HG02623 (cell line): Measurements from ENCODE around the gene ZNF492.
A peak's percentile ranks its signal among the peaks of the same experiment; 100 is the strongest.

Source experiments
- ATAC-seq: cut with Tn5 transposase; IDR thresholded peaks from one replicate; pipeline ENCODE4 v1.9.1; 2021; ENCODE audit warnings: moderate library complexity; ENCODE audit not compliant: unreplicated experiment

Gene ZNF492

GRCh38 chr19:22633706-22634449, at the start of gene ZNF492:
Gene ZNF492, plus strand, starts transcription at chr19:22634324. Its CDS starts 19,076 bp downstream, at chr19:22653400.
- ATAC-seq: peak; percentile 66

- ATAC-seq: no peak
Observed at GRCh38 chr19:22595422-22595821, 38.7 kb upstream of the ZNF492 start.

- no peak for ATAC-seq
Observed at GRCh38 chr19:22595918-22596341, 38.2 kb upstream of the ZNF492 start.

DNA sequence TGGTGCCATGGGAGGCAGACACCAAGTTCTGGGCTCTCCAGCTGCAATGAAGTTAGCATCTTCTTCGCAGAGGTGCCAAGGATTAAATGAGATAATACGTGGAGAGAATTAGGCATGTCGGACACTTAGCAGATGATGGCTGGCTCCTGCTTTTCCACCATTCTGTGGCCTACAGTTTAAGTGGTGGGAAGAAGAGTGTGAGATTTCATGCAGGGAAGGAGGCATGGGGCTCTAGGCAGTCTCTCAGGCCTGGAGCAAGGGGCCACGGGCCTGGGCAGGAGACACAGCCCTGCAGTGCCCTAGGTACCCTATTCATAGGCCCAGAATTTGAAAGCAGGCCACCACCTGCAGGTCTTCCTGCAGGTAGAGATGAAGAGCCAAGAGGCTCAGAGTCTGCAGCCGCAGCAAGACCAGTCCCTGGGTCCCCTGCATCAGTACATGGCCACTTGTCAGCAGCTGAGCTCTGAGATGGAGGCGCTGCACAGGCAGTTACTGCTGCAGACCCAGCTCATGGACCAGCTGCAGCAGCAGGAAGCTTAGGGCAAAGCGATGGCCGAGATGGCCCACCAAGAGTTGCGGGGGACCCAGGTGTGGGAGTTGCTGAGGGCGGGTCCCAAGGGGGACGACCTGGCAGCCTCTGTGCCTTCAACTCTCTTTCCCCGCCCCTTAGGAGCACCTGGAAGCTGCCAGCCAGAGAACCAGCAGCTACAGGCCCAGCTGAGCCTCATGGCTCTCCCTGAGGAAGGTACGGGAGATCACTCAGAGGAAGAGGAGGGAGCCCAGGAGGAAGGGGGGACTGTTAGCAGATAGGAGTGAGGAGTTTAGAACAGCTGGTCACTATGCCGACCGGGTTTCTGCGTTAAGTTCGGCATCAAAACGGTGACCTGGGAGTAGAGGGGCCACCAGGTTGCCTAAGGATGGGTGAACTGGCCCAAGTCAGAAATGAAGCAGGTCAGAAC, 33.2 kb upstream of the ZNF492 start:
- ATAC-seq: no peak

DNA sequence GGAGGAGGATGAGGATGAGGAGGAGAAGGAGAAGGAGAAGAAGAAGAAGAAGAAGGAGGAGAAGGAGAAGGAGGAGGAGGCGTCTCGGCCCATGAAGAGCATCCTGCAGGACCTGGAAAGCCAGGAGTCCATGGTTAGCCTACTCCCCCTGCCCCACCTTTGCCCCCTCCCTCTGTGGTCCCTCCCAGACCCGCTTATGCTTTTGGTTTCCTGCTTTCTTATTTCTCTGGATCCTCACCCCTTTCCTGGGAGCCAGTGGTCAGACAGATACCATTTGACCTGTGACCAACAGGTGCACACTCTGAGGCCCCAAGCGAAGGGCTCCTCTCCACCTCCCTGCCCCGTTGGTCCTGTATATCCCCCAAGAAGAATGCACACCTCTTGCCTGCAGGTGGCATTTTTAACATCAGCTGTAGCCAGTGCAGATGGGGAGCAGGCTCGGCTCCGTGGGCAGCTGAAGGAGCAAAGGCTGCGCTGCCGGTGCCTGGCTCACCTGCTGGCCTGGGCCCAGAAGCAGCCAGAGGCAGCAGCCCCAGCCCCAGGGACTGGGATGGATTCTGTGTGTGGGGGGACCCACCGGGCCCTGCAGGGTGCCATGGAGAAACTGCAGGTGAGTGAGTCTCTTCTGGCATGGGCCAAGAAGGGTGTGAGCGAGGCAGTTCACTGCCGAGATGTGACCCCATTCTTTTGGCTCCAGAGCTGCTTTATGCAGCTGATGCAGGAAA, 32.1 kb upstream of the ZNF492 start:
- ATAC-seq: no peak

- ATAC-seq: no peak
Observed at GRCh38 chr19:22602631-22603272, 31.4 kb upstream of the ZNF492 start.

DNA sequence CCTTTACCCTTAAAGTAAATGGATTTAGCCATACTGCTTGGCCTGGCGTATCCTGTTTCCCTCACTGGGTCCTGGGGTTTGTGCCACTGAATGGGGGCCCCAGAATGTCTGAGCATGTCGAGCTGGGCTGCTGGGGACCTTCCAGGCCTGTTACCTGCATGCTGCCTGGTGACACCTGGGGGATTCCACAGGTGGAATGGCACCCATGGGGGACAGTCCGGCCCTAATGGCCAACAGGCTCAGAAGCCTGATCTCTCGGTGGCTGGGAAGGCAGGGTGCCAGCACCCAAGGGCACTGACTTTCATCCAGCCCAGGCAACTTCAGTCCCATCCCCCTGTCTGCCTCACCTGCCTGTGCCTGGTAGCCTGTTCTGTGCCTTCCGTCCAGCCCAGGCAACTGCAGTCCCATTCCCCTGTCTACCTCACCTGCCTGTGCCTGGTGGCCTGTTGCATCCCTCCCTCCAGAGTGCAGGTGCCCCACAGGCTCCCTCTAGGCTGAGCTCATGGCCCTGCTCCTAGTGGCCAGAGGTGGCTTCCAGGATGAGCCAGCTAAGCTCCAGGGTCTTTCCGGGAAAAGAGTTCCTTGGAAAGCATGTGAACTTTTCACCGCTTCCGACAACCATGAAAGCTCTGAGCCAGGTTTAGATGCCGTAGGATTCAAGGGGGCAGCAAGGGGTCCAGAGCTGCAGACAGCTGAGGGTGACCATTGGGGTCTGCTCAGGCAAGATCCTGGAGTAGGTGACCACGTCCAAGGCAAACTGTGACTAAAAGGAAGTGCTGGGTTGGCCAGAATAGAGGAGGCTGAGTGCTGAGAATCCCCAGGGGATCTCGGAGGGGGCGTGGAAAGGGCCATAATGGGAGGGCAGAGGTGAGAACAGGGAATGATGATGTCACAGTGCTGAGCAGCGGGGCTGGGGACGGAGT, 30.3 kb upstream of the ZNF492 start:
- ATAC-seq: no peak

DNA sequence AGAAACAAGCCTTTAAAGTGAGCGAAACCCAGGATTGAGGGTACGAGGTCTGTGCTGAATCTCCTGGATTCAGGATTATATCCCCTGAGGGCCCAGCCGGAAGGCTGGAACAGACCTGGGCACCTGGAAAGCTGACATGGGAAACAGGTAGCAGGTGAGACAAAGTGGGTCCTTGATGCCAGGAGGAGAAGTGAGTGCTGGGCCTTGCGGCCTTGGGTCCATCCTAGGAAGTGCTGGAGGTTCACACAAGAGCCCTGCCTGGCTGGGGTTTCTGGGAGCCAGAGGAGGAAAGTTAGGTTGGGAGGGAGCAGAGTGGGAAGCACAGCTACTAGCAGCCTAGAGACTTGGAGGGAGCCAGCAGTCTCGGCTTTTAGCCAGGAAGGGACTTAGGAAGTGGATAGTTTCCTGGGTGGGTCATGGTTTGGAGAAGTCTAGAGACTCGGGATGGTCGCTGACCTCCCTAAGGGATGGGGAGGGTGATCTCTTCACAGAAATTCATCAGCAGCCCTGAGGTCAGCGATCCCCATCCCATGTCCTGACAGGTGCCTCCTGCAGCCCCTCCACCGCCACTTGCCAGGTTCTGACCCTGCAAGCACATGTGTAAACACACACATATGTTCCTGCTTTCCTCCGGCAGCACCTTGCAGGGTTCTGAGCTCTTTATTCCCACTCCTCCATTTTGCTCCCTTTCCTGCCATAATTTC, 29.4 kb upstream of the ZNF492 start:
- no peak for ATAC-seq

DNA sequence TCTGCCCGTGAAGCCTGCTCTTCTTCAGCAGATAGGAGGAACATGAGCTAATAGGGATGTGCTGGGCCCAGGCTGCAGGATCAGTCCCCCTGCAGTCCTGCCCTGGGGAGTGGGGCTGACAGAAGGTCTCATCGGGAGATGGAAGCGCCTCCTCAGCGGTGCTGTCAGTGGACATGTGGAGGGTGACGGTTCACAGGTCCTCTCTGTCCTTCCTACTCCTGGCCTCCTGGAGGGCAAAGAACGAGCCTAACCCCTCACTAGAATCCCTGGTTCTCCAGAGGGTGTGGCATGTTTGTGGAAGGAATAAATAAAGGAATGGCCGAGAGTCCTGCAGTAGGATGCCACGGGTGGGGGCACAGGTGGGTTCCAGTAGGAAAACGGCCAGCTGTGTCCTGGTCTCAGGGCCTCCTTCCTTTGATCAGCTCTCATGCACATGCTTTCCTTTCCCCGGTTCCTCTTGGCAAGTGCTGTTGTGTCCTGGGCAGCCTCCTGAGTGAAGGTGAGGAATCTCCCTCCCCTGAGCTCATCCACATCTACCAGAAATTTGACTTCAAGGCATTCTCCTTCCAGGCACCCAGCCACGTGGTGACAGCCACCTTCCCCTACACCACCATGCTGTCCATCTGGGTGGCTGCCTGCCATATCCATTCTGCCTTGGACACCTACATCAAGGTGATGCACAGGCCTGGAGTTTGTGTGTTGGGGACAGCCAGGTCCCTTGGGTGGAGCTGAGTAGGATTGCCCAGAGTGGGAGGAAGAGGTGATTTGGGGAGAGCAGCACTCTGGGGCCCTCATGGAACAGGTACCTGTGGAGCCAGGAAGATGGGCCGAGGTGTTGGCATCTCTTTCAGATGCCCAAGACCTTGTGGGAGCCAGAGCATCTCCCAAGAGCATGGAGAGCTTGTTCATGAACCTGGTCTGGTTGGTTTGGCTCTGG, 28.6 kb upstream of the ZNF492 start:
- no peak for ATAC-seq

DNA sequence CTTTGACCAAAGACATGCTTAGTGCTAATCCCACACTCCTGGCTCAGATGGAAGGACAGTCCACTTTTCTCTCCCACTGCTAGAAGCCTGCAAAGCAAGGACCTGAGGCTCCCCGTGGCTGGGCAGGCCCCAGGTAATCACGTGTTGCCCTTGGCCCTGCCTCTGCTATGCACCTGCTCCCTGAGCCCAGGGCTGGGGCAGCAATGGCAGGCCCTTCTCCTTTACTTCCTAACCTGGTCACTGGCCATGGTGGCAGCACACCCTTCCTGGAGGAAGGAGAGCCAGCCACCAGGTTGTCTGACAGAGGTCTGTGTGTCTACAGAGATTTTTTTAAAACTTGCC, 27.9 kb upstream of the ZNF492 start:
- no peak for ATAC-seq

GRCh38 chr19:22606954-22607652, 27.0 kb upstream of the ZNF492 start:
- no peak for ATAC-seq

DNA sequence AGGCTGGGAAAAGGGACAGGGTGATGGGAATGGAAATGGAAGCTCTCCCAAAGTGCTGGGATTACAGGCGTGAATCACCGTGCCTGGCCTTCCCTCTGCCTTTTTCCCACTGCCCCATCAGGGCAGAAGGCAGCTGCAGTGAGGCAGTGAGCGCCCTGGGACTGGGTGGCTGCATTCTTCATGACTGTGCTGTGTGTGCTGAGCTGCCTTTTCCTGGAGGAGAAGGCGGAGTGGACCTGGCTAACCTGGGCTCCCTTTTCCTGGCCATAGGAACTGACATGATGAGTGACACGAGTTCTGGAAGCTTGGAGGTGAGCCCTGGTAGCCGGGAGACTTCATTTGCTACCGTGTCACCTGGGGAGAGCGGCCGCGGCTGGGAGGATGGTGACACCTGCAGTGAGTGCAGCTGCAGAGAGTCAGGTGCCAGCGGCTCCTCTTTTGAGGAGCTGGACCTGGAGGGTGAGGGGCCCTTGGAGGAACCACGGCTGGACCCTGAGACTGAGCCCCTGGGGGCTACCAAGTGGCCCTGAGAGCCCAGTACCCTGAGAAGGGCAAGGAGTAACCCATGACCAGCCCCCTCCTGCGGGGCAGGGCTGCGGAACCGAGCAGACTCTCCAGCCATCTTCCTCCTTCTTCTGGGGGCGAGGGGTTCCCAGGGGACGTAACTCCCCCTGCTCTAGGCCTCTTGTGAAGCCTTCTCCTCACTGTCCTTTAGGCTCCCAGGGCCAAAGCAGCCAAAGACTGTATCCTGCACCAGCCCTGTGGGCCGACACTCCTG, 26.3 kb upstream of the ZNF492 start:
- ATAC-seq: no peak

GRCh38 chr19:22608441-22608840, 25.7 kb upstream of the ZNF492 start:
- ATAC-seq: no peak

- no peak for ATAC-seq
Observed at GRCh38 chr19:22609630-22610029, 24.5 kb upstream of the ZNF492 start.

DNA sequence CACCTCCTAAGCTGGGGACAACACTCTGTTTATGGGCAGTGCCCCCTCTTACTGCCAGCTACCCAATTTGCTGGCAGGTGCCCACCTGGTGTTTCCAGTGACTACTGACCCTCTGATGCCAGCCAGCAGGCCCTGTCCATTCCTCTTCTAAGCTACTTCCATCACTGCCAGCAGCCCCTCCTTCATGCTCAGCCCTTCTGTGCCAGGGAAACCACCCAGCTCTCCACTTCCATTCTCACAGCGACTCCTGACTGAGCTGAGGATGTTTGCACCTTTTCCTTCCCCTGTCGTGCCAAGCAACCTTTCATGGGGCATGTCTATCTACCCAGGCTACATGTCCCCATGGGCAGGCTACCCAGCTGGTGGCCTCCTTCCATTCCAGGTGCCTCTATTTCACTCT, 24.0 kb upstream of the ZNF492 start:
- no peak for ATAC-seq

DNA sequence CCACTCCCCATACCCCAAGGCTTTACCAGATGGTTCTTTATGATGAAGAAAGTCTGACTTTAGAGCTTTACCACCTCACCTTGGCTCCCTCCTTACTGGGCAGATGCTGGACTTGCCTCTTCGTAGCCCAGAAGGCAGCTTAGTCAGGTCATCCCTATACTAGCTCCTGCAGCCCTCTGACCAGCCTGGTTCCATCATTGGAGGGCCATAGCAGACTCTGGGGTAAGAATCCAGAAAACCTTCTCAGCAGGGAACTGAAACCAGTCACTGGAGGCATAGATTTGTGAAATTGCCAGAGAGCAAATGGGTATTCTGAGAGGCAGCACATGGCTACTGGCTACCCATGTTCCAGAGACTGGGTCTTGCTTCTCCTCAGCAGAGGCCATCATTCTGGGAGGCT, 21.8 kb upstream of the ZNF492 start:
- no peak for ATAC-seq

GRCh38 chr19:22616659-22617058, 17.5 kb upstream of the ZNF492 start:
- no peak for ATAC-seq
